Loucy (cell line): Measurements from ENCODE around the gene FLCN.

ENCODE experiments used
- H2AFZ ChIP-seq: fragments of 200-600 bp; sonication (generic); 2 replicates; pipeline ENCODE4 v1.6.0; 2016; ENCODE audit warnings: antibody characterized with exemption, mild to moderate bottlenecking, low read length, moderate library complexity
- H3F3A ChIP-seq: fragments of 200-600 bp; 2 replicates; pipeline ENCODE4 v1.6.0; 2016; ENCODE audit warnings: antibody characterized with exemption, low read depth, mild to moderate bottlenecking
- H3K27me3 ChIP-seq: fragments of 200-600 bp; sonication (generic); 2 replicates; pipeline ENCODE4 v1.6.1; 2014; ENCODE audit warnings: low read length, mild to moderate bottlenecking; ENCODE audit not compliant: insufficient read depth, poor library complexity, severe bottlenecking
- H3K36me3 ChIP-seq: fragments of 200-600 bp; sonication (generic); 2 replicates; pipeline ENCODE4 v1.6.1; 2016; ENCODE audit warnings: low read length; ENCODE audit not compliant: insufficient read depth
- H3K4me1 ChIP-seq: fragments of 200-600 bp; sonication (generic); 2 replicates; pipeline ENCODE4 v1.5.1; 2014; ENCODE audit warnings: low read length, mild to moderate bottlenecking; ENCODE audit not compliant: insufficient read depth, poor library complexity, severe bottlenecking
- H3K4me2 ChIP-seq: fragments of 200-600 bp; sonication (generic); 2 replicates; pipeline ENCODE4 v1.6.0; 2014; ENCODE audit warnings: antibody characterized with exemption, low read length, low read depth, mild to moderate bottlenecking; ENCODE audit not compliant: poor library complexity, severe bottlenecking
- H3K4me3 ChIP-seq: fragments of 200-600 bp; sonication (generic); 2 replicates; pipeline ENCODE4 v1.5.1; 2014; ENCODE audit warnings: low read length, mild to moderate bottlenecking, mixed read lengths; ENCODE audit not compliant: poor library complexity, severe bottlenecking
- H3K79me2 ChIP-seq: fragments of 200-600 bp; sonication (generic); 2 replicates; pipeline ENCODE4 v1.6.1; 2014; ENCODE audit warnings: low read length; ENCODE audit not compliant: insufficient read depth
- H3K9ac ChIP-seq: fragments of 200-600 bp; sonication (generic); 2 replicates; pipeline ENCODE4 v1.6.0; 2014; ENCODE audit warnings: mild to moderate bottlenecking, low read depth, low read length, moderate library complexity; ENCODE audit not compliant: poor library complexity, severe bottlenecking
- H3K9me2 ChIP-seq: fragments of 200-600 bp; sonication (generic); replicated peaks from 2 replicates; pipeline ENCODE4 v1.6.1; 2016; ENCODE audit warnings: low read depth, low read length, mixed read lengths
- H3K9me3 ChIP-seq: fragments of 200-600 bp; sonication (generic); 2 replicates; pipeline ENCODE4 v1.6.1; 2014; ENCODE audit warnings: mild to moderate bottlenecking, antibody characterized with exemption, low read length, low read depth; ENCODE audit not compliant: insufficient read depth
- H4K20me1 ChIP-seq: fragments of 200-600 bp; sonication (generic); 2 replicates; pipeline ENCODE4 v1.6.0; 2014; ENCODE audit warnings: antibody characterized with exemption, low read length, mild to moderate bottlenecking; ENCODE audit not compliant: insufficient read depth, poor library complexity, severe bottlenecking
- CTCF ChIP-seq: fragments of 200-600 bp; sonication (generic); conservative IDR thresholded peaks from 2 replicates; pipeline ENCODE4 v1.5.1; 2014; ENCODE audit warnings: mild to moderate bottlenecking, antibody characterized with exemption, low read length
- EZH2phosphoT487 ChIP-seq: fragments of 200-600 bp; IDR thresholded peaks from 2 replicates; pipeline ENCODE4 v1.6.1; 2018; ENCODE audit warnings: antibody characterized with exemption, mild to moderate bottlenecking, moderate library complexity, borderline replicate concordance

FLCN gene

GRCh38 chr17:17204635-17205231, 32.2 kb downstream of the FLCN start:
- H3K4me3 ChIP-seq = peak overlapping the region; percentile 92
- peak overlapping the region; percentile 87 for H3K9ac ChIP-seq

DNA sequence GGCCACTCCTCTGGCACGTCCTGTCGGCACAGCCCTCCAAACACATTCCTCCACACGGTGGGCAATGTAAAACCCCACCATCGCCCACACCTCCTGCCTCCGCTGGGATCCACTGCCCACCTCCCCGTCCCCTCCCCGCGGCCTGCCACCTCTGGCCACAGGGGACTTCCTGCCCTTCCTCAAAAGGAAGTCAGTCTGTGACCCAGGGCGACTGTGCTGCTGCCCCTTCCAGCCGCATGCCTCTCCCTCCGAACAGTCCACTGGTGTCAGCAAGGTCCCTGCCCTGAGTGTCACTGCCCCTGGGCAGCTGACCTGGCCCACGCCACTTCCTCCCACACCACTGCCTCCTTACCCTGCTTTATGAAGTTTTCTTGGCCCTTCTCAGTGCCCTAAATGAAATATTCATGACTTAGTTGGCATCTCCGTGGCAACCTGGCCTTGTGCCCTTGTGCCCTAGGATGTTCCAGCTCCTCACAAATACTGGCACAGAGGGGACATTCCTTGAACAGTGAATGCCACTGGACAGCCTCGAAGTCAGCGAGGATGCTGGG, 32.9 kb downstream of the FLCN start:
- peaks cover 28% of the 10 kb centered on the region for H4K20me1 ChIP-seq
- H3K9ac ChIP-seq = peak overlapping the region; percentile 87
- TF ChIP-seq EZH2phosphoT487 (no peak), CTCF (no peak)
- H3K79me2 ChIP-seq = peaks cover 31% of the 10 kb centered on the region; the same call in 1 of the 2 replicates
- no peaks in the 10 kb centered on the region for H3K9me3 ChIP-seq
- H2AFZ ChIP-seq = no peak overlapping the region
- H3K4me1 ChIP-seq = peaks cover 26% of the 10 kb centered on the region
- H3F3A ChIP-seq = peaks cover 12% of the 10 kb centered on the region
- peaks cover 6% of the 10 kb centered on the region; the same call in 1 of the 2 replicates for H3K36me3 ChIP-seq
- peak overlapping the region; percentile 92 for H3K4me3 ChIP-seq
- no peaks in the 10 kb centered on the region for H3K27me3 ChIP-seq
- no peaks in the 10 kb centered on the region for H3K9me2 ChIP-seq
- peak overlapping the region; percentile 88 for H3K4me2 ChIP-seq

More at GRCh38 chr17:17204635-17205231, 32.2 kb downstream of the FLCN start:
- Histone ChIP-seq H3K4me1 (peaks cover 26% of the 10 kb centered on the region), H3K36me3 (peaks cover 6% of the 10 kb centered on the region; the same call in 1 of the 2 replicates), H3F3A (peaks cover 13% of the 10 kb centered on the region), H2AFZ (peak overlapping the region; percentile 87; the same call in 1 of the 2 replicates), H3K79me2 (peaks cover 31% of the 10 kb centered on the region; the same call in 1 of the 2 replicates), H3K9me3 (no peaks in the 10 kb centered on the region), H4K20me1 (peaks cover 28% of the 10 kb centered on the region), H3K27me3 (no peaks in the 10 kb centered on the region), H3K4me2 (peak overlapping the region; percentile 88), H3K9me2 (no peaks in the 10 kb centered on the region)
- TF ChIP-seq EZH2phosphoT487 (no peak), CTCF (no peak)

DNA sequence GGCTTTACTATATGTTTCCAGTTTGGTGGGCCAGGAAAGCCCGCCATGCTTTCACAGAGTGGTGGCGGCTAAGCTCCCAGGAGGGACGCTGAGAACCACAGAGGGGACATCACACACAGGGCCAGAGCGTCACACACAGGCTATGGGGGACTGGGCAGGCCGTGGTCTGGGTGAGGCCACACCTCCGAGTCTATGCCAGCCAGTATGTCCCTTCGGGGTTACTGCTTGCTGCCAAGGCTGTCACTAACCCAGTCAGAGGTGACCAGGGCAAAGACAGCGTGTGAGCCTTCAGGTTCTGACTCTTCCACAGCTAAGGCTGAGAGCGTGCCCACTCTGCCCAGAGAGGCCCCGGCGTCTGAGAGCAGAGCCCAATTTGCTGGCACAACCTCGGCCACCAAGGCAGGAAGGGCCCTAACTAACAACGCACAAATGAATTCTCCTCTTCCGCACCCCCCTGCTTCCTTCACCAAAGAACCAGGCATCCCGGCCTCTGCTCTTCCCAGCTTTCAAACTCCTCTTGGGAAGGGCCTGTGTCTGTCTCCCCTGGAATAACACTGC, 33.7 kb downstream of the FLCN start:
- peaks cover 31% of the 10 kb centered on the region; the same call in 1 of the 2 replicates for H3K79me2 ChIP-seq
- H3K9ac ChIP-seq = no peak overlapping the region
- H3K27me3 ChIP-seq = no peaks in the 10 kb centered on the region
- H3F3A ChIP-seq = peaks cover 7% of the 10 kb centered on the region
- peak overlapping the region; percentile 88 for H3K4me2 ChIP-seq
- no peak for TF ChIP-seq CTCF
- no peak for TF ChIP-seq EZH2phosphoT487
- H2AFZ ChIP-seq = no peak overlapping the region
- H3K9me2 ChIP-seq = no peaks in the 10 kb centered on the region
- no peak overlapping the region for H3K4me3 ChIP-seq
- peaks cover 26% of the 10 kb centered on the region for H3K4me1 ChIP-seq
- H3K36me3 ChIP-seq = peaks cover 6% of the 10 kb centered on the region; the same call in 1 of the 2 replicates
- H3K9me3 ChIP-seq = no peaks in the 10 kb centered on the region
- H4K20me1 ChIP-seq = peaks cover 28% of the 10 kb centered on the region
